Measurements from ENCODE around the gene PAK2. TPM values are rescaled to one million over a fixed set of nuclear protein-coding genes. Genes with fewer than 3 reads are reported as not detected.

PAK2 gene
- total RNA-seq, 1 experiment from 2014 or later, result 69.6 TPM

GRCh38 chr3:196707566-196707965 is 32.1 kb upstream of the PAK2 start:
- no TSS peak for BruUV-seq (replicated peaks)
- H3K9ac ChIP-seq (ENCODE audit: low read length), result no peak overlapping the region
- no peak overlapping the region for H3K4me2 ChIP-seq (ENCODE audit: low read length)
- no peaks in the 10 kb centered on the region for H3K9me3 ChIP-seq (ENCODE audit: control insufficient read depth in 1 of 2, insufficient read depth in 1 of 2, low read depth in 1 of 2, low read length in 2 of 2)
- ChIA-PET POLR2A (interaction anchor here (0.7 kb wide), 1 partner anchor 235 kb away, joined by 3 read pairs; the partner anchor contains the start of gene NCBP2), CTCF (no interaction called here), RAD21 (ENCODE audit: low non-redundant PET in 1 of 2, low total read pairs in 2 of 2, uncharacterized antibody in 2 of 2, unreplicated experiment in 2 of 2) (no interaction called here)
- H3K9me2 ChIP-seq (ENCODE audit: insufficient read depth), result no peaks in the 10 kb centered on the region
- no peaks in the 10 kb centered on the region for H3K79me2 ChIP-seq (ENCODE audit: insufficient read depth, low read length)
- peaks cover 0 to 8% of the 10 kb centered on the region in 2 experiments; a peak in 3 of 4 replicates for H3K4me1 ChIP-seq (ENCODE audit: control insufficient read depth in 1 of 2, insufficient read depth in 2 of 2, low read length in 2 of 2)
- H4K20me1 ChIP-seq (ENCODE audit: insufficient read depth), result no peaks in the 10 kb centered on the region
- no peak overlapping the region for H3K27ac ChIP-seq (ENCODE audit: low read depth, low read length)
- no peaks in the 10 kb centered on the region for H3K36me3 ChIP-seq (ENCODE audit: control insufficient read depth in 1 of 2, insufficient read depth in 2 of 2, low read length in 2 of 2)
- no peaks in the 10 kb centered on the region for H3K27me3 ChIP-seq (ENCODE audit: insufficient read depth, low read length)
- no peak overlapping the region for H3K4me3 ChIP-seq (replicated peaks in 1 of 2; ENCODE audit: low read depth in 1 of 2, low read length in 2 of 2)
- intact Hi-C loops (cut with micrococcal nuclease), result no loop called here
- DNase-seq (ENCODE audit: low read depth, low spot score) (no peak), ATAC-seq (no peak)
- TF ChIP-seq SRF (IDR thresholded peaks at IDR 0.05; ENCODE audit: low read depth) (no peak), TCF7L2 (IDR thresholded peaks at IDR 0.05; ENCODE audit: borderline replicate concordance, extremely low read depth, insufficient read depth, insufficient read length) (no peak), ZFX (IDR thresholded peaks at IDR 0.05) (no peak)
- H2AFZ ChIP-seq (ENCODE audit: low read depth, low read length, poor library complexity, severe bottlenecking), result no peak overlapping the region

GRCh38 chr3:196708467-196708866 is 31.2 kb upstream of the PAK2 start:
- DNase-seq (ENCODE audit: low read depth, low spot score), result no peak
- Histone ChIP-seq H3K9me3 (ENCODE audit: control insufficient read depth in 1 of 2, insufficient read depth in 1 of 2, low read depth in 1 of 2, low read length in 2 of 2) (no peaks in the 10 kb centered on the region), H3K79me2 (ENCODE audit: insufficient read depth, low read length) (no peaks in the 10 kb centered on the region), H3K4me3 (replicated peaks in 1 of 2; ENCODE audit: low read depth in 1 of 2, low read length in 2 of 2) (no peak overlapping the region), H2AFZ (ENCODE audit: low read depth, low read length, poor library complexity, severe bottlenecking) (no peak overlapping the region), H3K27ac (ENCODE audit: low read depth, low read length) (no peak overlapping the region), H3K9ac (ENCODE audit: low read length) (no peak overlapping the region), H3K4me2 (ENCODE audit: low read length) (no peak overlapping the region), H4K20me1 (ENCODE audit: insufficient read depth) (no peaks in the 10 kb centered on the region), H3K9me2 (ENCODE audit: insufficient read depth) (no peaks in the 10 kb centered on the region), H3K36me3 (ENCODE audit: control insufficient read depth in 1 of 2, insufficient read depth in 2 of 2, low read length in 2 of 2) (no peaks in the 10 kb centered on the region), H3K4me1 (ENCODE audit: control insufficient read depth in 1 of 2, insufficient read depth in 2 of 2, low read length in 2 of 2) (peaks cover 0 to 14% of the 10 kb centered on the region in 2 experiments; a peak in 3 of 4 replicates), H3K27me3 (ENCODE audit: insufficient read depth, low read length) (no peaks in the 10 kb centered on the region)
- ChIA-PET RAD21 (ENCODE audit: low non-redundant PET in 1 of 2, low total read pairs in 2 of 2, uncharacterized antibody in 2 of 2, unreplicated experiment in 2 of 2) (no interaction called here), POLR2A (no interaction called here), CTCF (no interaction called here)
- intact Hi-C loops (cut with micrococcal nuclease), result no loop called here
- no peak for ATAC-seq
- no peak for TF ChIP-seq POLR2AphosphoS5 (IDR thresholded peaks at IDR 0.05; ENCODE audit: low read depth, low read length)
- no peak for TF ChIP-seq SRF (IDR thresholded peaks at IDR 0.05; ENCODE audit: low read depth)
- no peak for TF ChIP-seq POLR2A (IDR thresholded peaks at IDR 0.05; ENCODE audit: borderline replicate concordance, extremely low read depth, insufficient read depth, insufficient read length)
- BruUV-seq (replicated peaks), result no TSS peak

All from HCT116 (cell line).